ENCODE results near the gene SPAG17. TPM values are rescaled to one million over a fixed set of nuclear protein-coding genes. Genes with fewer than 3 reads are reported as not detected.

The SPAG17 gene
- total RNA-seq, 1 donor from 2014 or later: 1.6 TPM

GRCh38 chr1:117985239-117985638, 199.8 kb downstream of the SPAG17 start:
- Histone ChIP-seq H3K79me2 (ENCODE audit: low read depth) (no peaks in the 10 kb centered on the region), H3F3A (ENCODE audit: low read depth) (no peaks in the 10 kb centered on the region), H3K9ac (no peak overlapping the region), H3K36me3 (no peaks in the 10 kb centered on the region), H3K4me2 (no peak overlapping the region), H3K4me1 (no peaks in the 10 kb centered on the region), H4K20me1 (ENCODE audit: low read depth) (no peaks in the 10 kb centered on the region), H2AFZ (replicated peaks) (no peak overlapping the region), H3K27ac (no peak overlapping the region), H3K27me3 (no peaks in the 10 kb centered on the region), H3K9me3 (ENCODE audit: low read depth) (no peaks in the 10 kb centered on the region), H3K4me3 (no peak overlapping the region)
- Mint-ChIP-seq H3K9me3 (peaks cover 2% of the 10 kb centered on the region), H3K27me3 (ENCODE audit: insufficient read depth, low read depth) (no peaks in the 10 kb centered on the region), H3K36me3 (no peaks in the 10 kb centered on the region), H3K27ac (no peak overlapping the region), H3K4me1 (peaks cover 3% of the 10 kb centered on the region), H3K4me3 (no peak overlapping the region)
- no peak for DNase-seq (ENCODE audit: low spot score)
- TF ChIP-seq EZH2 (IDR thresholded peaks at IDR 0.05): no peak
- no peak for TF ChIP-seq CTCF (IDR thresholded peaks at IDR 0.05)
- no peak for TF ChIP-seq EZH2phosphoT487 (IDR thresholded peaks at IDR 0.05)

- H4K20me1 ChIP-seq (ENCODE audit: low read depth): no peaks in the 10 kb centered on the region
- Mint-ChIP-seq H3K27ac (no peak overlapping the region), H3K36me3 (no peaks in the 10 kb centered on the region), H3K4me3 (no peak overlapping the region), H3K9me3 (no peaks in the 10 kb centered on the region), H3K4me1 (no peaks in the 10 kb centered on the region), H3K27me3 (ENCODE audit: insufficient read depth, low read depth) (no peaks in the 10 kb centered on the region)
- no peak overlapping the region for H2AFZ ChIP-seq (replicated peaks)
- H3K9ac ChIP-seq: no peak overlapping the region
- H3K4me2 ChIP-seq: no peak overlapping the region
- no peaks in the 10 kb centered on the region for H3K4me1 ChIP-seq
- no peaks in the 10 kb centered on the region for H3F3A ChIP-seq (ENCODE audit: low read depth)
- DNase-seq (ENCODE audit: low spot score): no peak
- H3K79me2 ChIP-seq (ENCODE audit: low read depth): no peaks in the 10 kb centered on the region
- H3K27ac ChIP-seq: no peak overlapping the region
- TF ChIP-seq CTCF (IDR thresholded peaks at IDR 0.05) (no peak), EZH2 (IDR thresholded peaks at IDR 0.05) (no peak)
- no peaks in the 10 kb centered on the region for H3K27me3 ChIP-seq
- no peaks in the 10 kb centered on the region for H3K36me3 ChIP-seq
- H3K9me3 ChIP-seq (ENCODE audit: low read depth): no peaks in the 10 kb centered on the region
- no peak overlapping the region for H3K4me3 ChIP-seq
Measured at GRCh38 chr1:117981455-117982192, 203.4 kb downstream of the SPAG17 start.

GRCh38 chr1:117976381-117976780, 208.6 kb downstream of the SPAG17 start:
- peaks cover 4% of the 10 kb centered on the region for H3K4me1 Mint-ChIP-seq
- TF ChIP-seq EZH2phosphoT487 (IDR thresholded peaks at IDR 0.05): no peak

GRCh38 chr1:117971777-117972176, 213.3 kb downstream of the SPAG17 start:
- no peak overlapping the region for H3K4me3 ChIP-seq
- DNase-seq (ENCODE audit: low spot score): no peak
- Mint-ChIP-seq H3K4me3 (no peak overlapping the region), H3K27ac (no peak overlapping the region), H3K9me3 (no peaks in the 10 kb centered on the region), H3K4me1 (peaks cover 41% of the 10 kb centered on the region), H3K27me3 (ENCODE audit: insufficient read depth, low read depth) (no peaks in the 10 kb centered on the region), H3K36me3 (no peaks in the 10 kb centered on the region)
- H3K79me2 ChIP-seq (ENCODE audit: low read depth): no peaks in the 10 kb centered on the region
- no peaks in the 10 kb centered on the region for H3K27me3 ChIP-seq
- H3K36me3 ChIP-seq: no peaks in the 10 kb centered on the region
- H3F3A ChIP-seq (ENCODE audit: low read depth): peaks cover 26% of the 10 kb centered on the region
- no peak overlapping the region for H2AFZ ChIP-seq (replicated peaks)
- no peak overlapping the region for H3K4me2 ChIP-seq
- H3K27ac ChIP-seq: no peak overlapping the region
- H3K9ac ChIP-seq: no peak overlapping the region
- peaks cover 36% of the 10 kb centered on the region for H3K4me1 ChIP-seq
- H4K20me1 ChIP-seq (ENCODE audit: low read depth): no peaks in the 10 kb centered on the region
- no peaks in the 10 kb centered on the region for H3K9me3 ChIP-seq (ENCODE audit: low read depth)
- TF ChIP-seq CTCF (IDR thresholded peaks at IDR 0.05) (no peak), EZH2 (IDR thresholded peaks at IDR 0.05) (no peak), EZH2phosphoT487 (IDR thresholded peaks at IDR 0.05) (no peak)

More at GRCh38 chr1:117976381-117976780, 208.6 kb downstream of the SPAG17 start:
- H3K4me2 ChIP-seq: no peak overlapping the region
- no peak overlapping the region for H3K9ac ChIP-seq
- Mint-ChIP-seq H3K27me3 (ENCODE audit: insufficient read depth, low read depth) (no peaks in the 10 kb centered on the region), H3K9me3 (no peaks in the 10 kb centered on the region), H3K36me3 (no peaks in the 10 kb centered on the region), H3K27ac (no peak overlapping the region), H3K4me3 (no peak overlapping the region)
- H3K4me1 ChIP-seq: no peaks in the 10 kb centered on the region
- H3K27ac ChIP-seq: no peak overlapping the region
- no peaks in the 10 kb centered on the region for H3K36me3 ChIP-seq
- no peaks in the 10 kb centered on the region for H4K20me1 ChIP-seq (ENCODE audit: low read depth)
- H3K79me2 ChIP-seq (ENCODE audit: low read depth): no peaks in the 10 kb centered on the region
- H3K27me3 ChIP-seq: no peaks in the 10 kb centered on the region
- no peaks in the 10 kb centered on the region for H3K9me3 ChIP-seq (ENCODE audit: low read depth)
- no peak overlapping the region for H2AFZ ChIP-seq (replicated peaks)
- H3F3A ChIP-seq (ENCODE audit: low read depth): no peaks in the 10 kb centered on the region
- no peak overlapping the region for H3K4me3 ChIP-seq
- no peak for DNase-seq (ENCODE audit: low spot score)
